ENCODE data around the gene RBBP6.

The RBBP6 gene

DNA sequence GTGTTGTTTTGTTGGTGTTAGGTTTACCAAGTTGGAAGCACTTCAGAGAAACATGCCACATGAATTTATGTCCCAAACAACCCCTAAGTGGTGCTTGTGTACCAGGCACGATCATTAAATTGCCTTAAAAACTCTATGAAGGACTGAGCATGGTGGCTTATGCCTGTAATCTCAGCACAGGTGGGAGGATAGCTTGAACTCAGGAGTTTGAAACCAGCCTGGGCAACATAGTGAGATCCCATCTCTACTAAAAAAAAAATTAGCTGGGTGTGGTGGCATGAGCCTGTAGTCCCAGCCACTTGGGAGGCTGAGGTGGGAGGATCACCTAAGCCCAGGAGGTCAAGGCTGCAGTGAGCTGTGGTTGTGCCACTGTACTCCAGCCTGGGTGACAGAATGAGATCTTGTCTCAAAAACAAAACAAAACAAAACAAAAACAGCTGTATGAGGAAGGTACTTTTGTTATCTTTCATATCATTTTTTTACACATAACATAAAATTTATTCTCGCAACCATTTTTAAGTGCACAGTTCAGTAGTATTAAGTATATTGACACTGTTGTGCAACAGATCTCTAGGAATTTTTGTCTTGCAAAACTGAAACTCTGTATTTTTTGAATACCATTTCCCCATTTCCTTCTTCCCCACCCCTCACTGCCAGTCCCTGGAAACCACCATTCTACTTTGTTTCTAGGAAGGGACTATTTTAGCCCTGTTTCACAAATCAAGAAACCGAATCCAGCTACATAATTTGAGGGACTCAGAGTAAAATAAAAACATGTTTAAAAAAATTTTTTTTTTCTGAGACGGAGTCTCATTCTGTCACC, 14.3 kb upstream of the RBBP6 start:
- Histone ChIP-seq H3K36me3 (no peaks in the 10 kb centered on the region), H3K4me1 (peaks cover 14% of the 10 kb centered on the region), H3K27ac (no peak overlapping the region), H4K20me1 (no peaks in the 10 kb centered on the region), H3K27me3 (no peaks in the 10 kb centered on the region), H3K9me3 (no peaks in the 10 kb centered on the region), H3K9ac (no peak overlapping the region), H3K4me3 (no peak overlapping the region), H3K4me2 (no peak overlapping the region)
- TF ChIP-seq Cebpa-rat (IDR thresholded peaks at IDR 0.05), result no peak

DNA sequence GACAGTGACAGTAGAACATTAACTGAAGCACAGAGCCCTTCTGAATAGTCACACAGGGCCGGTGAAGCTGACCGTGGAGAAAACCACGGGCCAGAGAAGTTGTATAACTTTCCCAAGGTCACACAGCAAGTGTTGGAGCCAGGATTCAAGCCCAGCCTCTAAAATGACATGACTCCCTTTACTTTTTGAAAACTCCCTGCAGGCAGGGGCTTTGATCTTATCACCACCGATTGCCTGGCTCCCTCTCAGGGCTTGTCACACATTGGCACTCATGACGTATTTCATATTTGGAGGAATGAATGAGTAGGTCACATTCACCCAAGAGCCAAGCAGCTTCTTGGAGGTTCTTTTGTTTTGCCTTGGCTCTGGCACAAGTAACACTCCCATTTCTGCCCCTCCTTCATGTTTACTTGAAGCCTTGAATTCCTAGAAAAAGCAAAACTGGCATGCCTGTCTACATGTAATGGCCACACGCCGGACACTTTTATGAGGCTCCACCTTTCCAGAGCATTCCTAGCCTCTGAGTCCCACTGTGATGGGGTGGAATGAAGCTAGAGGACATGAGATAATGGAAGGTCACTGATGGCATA, 13.3 kb upstream of the RBBP6 start:
- Histone ChIP-seq H3K27ac (no peak overlapping the region), H3K9me3 (no peaks in the 10 kb centered on the region), H3K36me3 (no peaks in the 10 kb centered on the region), H3K4me1 (peaks cover 14% of the 10 kb centered on the region), H3K9ac (no peak overlapping the region), H3K4me3 (no peak overlapping the region), H3K27me3 (no peaks in the 10 kb centered on the region), H3K4me2 (no peak overlapping the region), H4K20me1 (no peaks in the 10 kb centered on the region)
- no peak for TF ChIP-seq Cebpa-rat (IDR thresholded peaks at IDR 0.05)

DNA sequence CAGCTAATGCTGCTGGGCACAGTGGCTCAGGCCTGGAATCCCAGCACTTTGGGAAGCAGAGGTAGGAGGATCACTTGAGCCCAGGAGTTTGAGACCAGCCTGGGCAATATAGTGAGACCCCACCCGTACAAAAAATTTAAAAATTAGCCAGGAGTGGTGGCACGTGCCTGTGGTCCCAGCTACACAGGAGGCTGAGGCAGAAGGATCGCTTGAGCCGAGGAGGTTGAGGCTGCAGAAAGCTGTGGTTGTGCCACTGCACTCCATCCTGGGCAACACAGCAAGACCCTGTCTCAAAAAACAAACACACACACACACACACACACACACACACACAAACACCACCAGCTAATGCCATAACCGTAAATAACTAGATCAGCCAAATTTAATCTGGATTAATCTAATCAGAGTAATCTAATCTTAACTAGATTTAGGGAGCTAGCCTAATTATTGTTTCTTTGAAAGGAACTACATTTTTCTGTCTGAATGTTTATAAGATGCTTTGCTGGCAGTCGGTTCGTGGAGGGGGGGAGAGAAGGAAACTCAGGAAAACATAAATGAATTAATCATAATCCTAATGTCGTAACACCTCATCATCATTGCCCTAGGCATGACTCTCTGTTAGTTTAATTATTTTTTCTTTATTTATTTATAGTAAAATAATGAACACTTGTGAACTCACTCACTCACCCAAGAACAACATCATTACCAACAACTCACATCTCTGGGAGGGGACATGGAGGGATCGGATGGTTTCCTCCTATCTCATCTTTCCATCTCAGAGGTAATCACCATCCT, 12.5 kb upstream of the RBBP6 start:
- Histone ChIP-seq H4K20me1 (no peaks in the 10 kb centered on the region), H3K9me3 (no peaks in the 10 kb centered on the region), H3K9ac (no peak overlapping the region), H3K4me2 (no peak overlapping the region), H3K36me3 (no peaks in the 10 kb centered on the region), H3K4me3 (no peak overlapping the region), H3K4me1 (peaks cover 14% of the 10 kb centered on the region), H3K27me3 (no peaks in the 10 kb centered on the region), H3K27ac (no peak overlapping the region)
- no peak for TF ChIP-seq Cebpa-rat (IDR thresholded peaks at IDR 0.05)

GRCh38 chr16:24531166-24531565, 8.2 kb upstream of the RBBP6 start:
- Histone ChIP-seq H3K4me1 (no peaks in the 10 kb centered on the region), H3K9ac (no peak overlapping the region), H3K27me3 (no peaks in the 10 kb centered on the region), H3K9me3 (no peaks in the 10 kb centered on the region), H3K27ac (no peak overlapping the region), H3K4me3 (no peak overlapping the region), H4K20me1 (no peaks in the 10 kb centered on the region), H3K4me2 (no peak overlapping the region), H3K36me3 (no peaks in the 10 kb centered on the region)
- no peak for TF ChIP-seq Cebpa-rat (IDR thresholded peaks at IDR 0.05)

DNA sequence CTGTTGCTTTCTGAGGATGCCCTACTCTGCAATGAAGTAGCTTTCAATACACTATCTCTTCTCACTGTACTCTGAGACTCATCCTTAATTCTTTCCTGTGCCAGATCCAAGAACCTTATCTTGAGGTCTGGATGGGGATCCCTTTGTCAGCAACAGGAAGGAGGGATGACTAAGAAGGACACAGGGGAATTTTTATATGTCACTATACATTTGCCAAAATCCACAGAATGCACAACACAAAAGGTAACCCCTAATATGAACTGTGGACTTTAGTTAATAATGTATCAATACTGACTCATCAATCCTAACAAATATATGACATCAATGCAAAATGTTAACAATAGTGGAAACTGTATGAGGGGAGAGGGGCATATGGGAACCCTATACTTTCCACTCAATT, 4.7 kb upstream of the RBBP6 start:
- Histone ChIP-seq H3K4me1 (peaks cover 6% of the 10 kb centered on the region), H3K4me2 (no peak overlapping the region), H3K9me3 (no peaks in the 10 kb centered on the region), H3K27me3 (no peaks in the 10 kb centered on the region), H3K27ac (no peak overlapping the region), H3K4me3 (no peak overlapping the region), H3K9ac (no peak overlapping the region), H3K36me3 (no peaks in the 10 kb centered on the region), H4K20me1 (no peaks in the 10 kb centered on the region)
- no peak for TF ChIP-seq Cebpa-rat (IDR thresholded peaks at IDR 0.05)

DNA sequence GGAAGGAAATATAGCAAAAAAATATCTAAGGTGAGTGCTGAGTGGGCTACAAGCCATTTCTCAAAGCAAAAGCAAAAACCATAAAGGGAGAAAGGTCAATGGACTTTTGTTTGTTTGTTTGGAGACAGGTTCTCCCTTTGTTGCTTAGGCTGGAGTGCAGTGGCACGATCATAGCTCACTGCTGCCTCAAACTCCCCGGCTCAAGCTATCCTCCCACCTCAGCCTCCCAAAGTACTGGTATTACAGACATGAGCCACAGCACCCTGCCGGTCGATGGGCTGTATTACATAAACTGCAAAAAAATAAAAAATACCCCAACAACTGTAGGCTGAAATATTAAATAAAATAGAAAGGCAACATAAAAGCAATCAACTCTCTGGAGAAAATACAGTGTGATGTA, 3.5 kb upstream of the RBBP6 start:
- Histone ChIP-seq H3K4me2 (no peak overlapping the region), H3K4me3 (no peak overlapping the region), H4K20me1 (peaks cover 12% of the 10 kb centered on the region), H3K36me3 (no peaks in the 10 kb centered on the region), H3K4me1 (peaks cover 6% of the 10 kb centered on the region), H3K27ac (no peak overlapping the region), H3K9ac (no peak overlapping the region), H3K9me3 (no peaks in the 10 kb centered on the region), H3K27me3 (no peaks in the 10 kb centered on the region)
- no peak for TF ChIP-seq Cebpa-rat (IDR thresholded peaks at IDR 0.05)

DNA sequence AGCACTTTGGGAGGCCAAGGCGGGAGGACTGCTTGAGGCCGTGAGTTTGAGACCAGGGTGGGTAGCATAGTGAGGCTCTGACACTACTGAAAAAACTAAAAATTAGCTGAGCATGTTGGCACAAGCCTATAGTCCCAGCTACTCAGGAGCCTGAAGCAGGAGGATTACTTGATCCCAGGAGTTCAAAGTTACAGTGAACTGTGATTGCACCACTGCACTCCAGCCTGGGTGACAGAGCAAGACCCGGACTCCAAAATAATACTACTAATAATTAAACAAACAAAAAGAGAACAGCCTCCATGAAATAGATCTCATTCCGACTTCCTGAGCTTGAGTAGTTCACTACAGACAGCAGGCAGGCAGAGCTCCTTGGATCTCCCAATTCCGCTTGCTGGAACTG, 2.7 kb upstream of the RBBP6 start:
- H3K36me3 ChIP-seq, result no peaks in the 10 kb centered on the region
- no peaks in the 10 kb centered on the region for H3K9me3 ChIP-seq
- H3K4me3 ChIP-seq, result no peak overlapping the region
- no peak overlapping the region for H3K4me2 ChIP-seq
- H4K20me1 ChIP-seq, result peaks cover 20% of the 10 kb centered on the region
- no peak overlapping the region for H3K27ac ChIP-seq
- no peak for TF ChIP-seq Cebpa-rat (IDR thresholded peaks at IDR 0.05)
- no peak overlapping the region for H3K9ac ChIP-seq
- peaks cover 6% of the 10 kb centered on the region for H3K4me1 ChIP-seq
- no peaks in the 10 kb centered on the region for H3K27me3 ChIP-seq

- H3K27ac ChIP-seq, result no peak overlapping the region
- H3K9ac ChIP-seq, result no peak overlapping the region
- H3K4me2 ChIP-seq, result no peak overlapping the region
These were observed 1.7 kb upstream of the RBBP6 start for GRCh38 chr16:24537474-24538337.

GRCh38 chr16:24538756-24539294, 541 bp upstream of the RBBP6 start:
- Histone ChIP-seq H3K4me2 (peak overlapping the region; percentile 87), H3K27ac (peak overlapping the region; percentile 100), H3K27me3 (no peaks in the 10 kb centered on the region), H3K4me3 (peak overlapping the region; percentile 98), H3K36me3 (peaks cover 8% of the 10 kb centered on the region; the same call in 1 of the 2 replicates), H3K9me3 (no peaks in the 10 kb centered on the region), H3K4me1 (peaks cover 28% of the 10 kb centered on the region), H4K20me1 (peaks cover 41% of the 10 kb centered on the region), H3K9ac (peak overlapping the region; percentile 100)
- TF ChIP-seq Cebpa-rat (IDR thresholded peaks at IDR 0.05), result no peak

More at GRCh38 chr16:24537474-24538337, 1.7 kb upstream of the RBBP6 start:
- H3K4me3 ChIP-seq, result no peak overlapping the region
- H3K9me3 ChIP-seq, result no peaks in the 10 kb centered on the region
- H3K4me1 ChIP-seq, result peaks cover 16% of the 10 kb centered on the region
- H3K36me3 ChIP-seq, result no peaks in the 10 kb centered on the region
- no peaks in the 10 kb centered on the region for H3K27me3 ChIP-seq
- H4K20me1 ChIP-seq, result peaks cover 30% of the 10 kb centered on the region
- no peak for TF ChIP-seq Cebpa-rat (IDR thresholded peaks at IDR 0.05)

Measured in BLaER1 (cell line).